ENCODE data around the gene ZKSCAN2.

Gene ZKSCAN2

GRCh38 chr16:25223964-25224363 is 33.7 kb downstream of the ZKSCAN2 start:
- no peak for DNase-seq

- no peak for DNase-seq
These were observed 34.7 kb downstream of the ZKSCAN2 start for GRCh38 chr16:25222959-25223358.

DNA sequence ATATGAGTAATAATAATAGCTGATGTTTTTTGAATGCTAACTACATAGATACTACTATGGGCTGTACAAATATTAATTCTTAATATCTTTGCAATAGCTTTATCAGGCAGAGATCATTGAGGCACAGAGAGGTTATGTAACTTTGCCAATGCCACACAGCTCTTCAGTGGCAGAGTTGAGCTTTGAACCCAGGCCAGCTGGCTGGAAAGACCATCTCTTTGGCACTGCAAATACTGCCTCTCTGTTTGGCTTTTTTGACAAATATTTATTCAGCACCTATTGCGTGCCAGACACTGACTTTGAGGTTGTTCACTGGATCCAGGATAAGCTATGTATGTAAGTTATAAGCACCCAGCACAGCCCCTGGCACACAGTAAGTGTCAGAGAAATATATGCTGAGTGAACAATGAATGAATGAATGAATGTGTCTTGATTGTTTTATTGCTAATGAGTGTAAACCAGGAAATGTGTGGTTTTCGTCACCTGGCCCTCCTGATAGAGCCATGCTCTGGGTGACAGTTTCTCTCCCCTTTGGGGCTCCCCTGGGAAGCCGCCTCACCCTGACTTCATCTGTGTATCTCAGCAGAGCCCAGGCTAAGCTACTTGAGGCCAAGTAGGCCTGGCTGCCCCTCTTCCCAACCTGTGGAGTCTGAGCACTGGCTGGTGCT is 38.4 kb downstream of the ZKSCAN2 start:
- no peak for DNase-seq

GRCh38 chr16:25217921-25218320 is 39.7 kb downstream of the ZKSCAN2 start:
- DNase-seq: no peak

GRCh38 chr16:25217112-25217511 is 40.5 kb downstream of the ZKSCAN2 start:
- DNase-seq: no peak

DNA sequence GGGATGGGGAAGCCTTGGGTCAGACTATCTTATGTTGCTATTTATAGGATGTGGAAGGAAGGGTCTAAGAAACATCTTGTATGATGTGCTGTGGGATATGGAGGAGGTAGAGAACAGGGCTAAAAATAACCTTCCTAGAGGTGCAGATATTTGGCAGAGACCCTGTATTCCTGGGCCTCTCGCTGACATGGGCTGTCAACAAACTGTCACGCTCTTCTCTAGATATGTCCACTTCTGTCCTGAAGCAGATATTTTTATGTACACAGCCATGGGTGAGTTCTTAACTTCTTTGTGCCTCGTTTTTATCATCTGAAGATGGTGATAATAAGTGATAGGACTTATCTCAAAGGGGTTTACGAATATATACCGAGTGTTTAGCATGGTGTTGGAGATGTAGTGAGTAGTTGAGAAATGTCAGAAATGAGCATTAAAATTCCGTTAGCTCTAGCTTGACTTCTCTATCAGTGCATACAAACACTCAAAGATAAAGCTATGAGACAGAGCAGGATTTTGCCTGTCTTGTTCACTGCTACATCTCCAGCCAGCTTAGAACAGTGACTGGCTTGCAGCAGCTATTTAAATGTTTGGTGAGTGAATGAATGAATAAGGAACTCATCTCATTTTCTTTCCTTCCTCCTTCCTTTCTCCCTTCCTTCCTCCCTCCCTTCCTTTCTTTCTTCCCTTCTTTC is 43.8 kb downstream of the ZKSCAN2 start:
- DNase-seq: no peak

- no peak for DNase-seq
These were observed 45.0 kb downstream of the ZKSCAN2 start for GRCh38 chr16:25212636-25213035.

DNA sequence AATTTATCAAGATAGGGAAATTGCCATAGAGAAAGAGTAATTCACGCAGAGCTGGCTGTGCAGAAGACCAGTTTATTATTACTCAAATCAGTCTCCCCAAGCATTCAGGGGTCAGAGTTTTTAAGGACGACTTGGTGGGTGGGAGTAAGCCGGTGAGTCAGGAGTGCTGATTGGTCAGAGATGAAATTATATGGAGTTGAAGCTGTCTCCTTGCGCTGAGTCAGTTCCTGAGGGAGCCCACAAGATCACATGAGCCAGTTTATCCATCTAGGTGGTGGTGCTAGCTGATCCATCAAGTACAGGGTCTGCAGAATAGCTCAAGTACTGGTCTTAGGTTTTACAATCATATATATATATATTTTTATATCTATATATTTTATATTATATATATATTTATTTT is 46.9 kb downstream of the ZKSCAN2 start:
- peak; percentile 30 for DNase-seq

DNA sequence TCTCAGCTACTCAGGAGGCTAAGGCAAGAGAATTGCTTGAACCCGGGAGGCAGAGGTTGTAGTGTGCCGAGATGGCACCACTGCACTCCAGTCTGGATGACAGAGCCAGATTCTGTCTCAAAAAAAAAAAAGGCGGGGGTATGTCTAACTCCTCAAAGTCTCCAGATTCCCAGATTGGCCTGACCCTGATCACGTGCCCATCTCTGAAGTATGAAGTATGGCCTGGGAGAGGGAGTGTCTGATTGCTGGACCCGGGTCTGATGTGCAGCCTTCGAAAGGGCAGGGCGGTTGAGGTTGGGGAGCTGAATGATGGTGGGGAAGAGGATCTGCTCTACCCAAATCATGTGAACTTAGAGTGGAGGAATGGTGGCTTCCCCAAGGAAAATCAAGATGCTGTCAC is 58.2 kb downstream of the ZKSCAN2 start:
- no peak for DNase-seq

DNA sequence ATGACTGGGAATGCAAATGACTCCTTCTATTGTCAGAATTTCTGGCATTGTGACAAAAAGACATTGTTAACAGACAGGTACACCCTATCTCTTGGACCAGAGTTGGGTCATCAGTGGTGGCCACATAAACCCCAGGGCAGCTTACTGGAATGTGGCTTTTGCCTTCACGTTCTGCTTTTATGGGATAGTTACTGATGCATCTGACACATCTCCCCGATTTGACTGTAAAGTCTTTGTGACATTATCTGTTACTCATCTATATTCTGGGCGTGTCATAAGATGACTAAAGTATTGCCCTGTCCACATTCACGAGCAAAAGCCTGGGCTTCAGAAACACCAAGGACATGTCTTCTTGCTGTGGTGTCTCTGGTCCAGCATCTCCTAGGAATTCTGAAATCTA is 59.6 kb downstream of the ZKSCAN2 start:
- DNase-seq: peak; percentile 6

DNA sequence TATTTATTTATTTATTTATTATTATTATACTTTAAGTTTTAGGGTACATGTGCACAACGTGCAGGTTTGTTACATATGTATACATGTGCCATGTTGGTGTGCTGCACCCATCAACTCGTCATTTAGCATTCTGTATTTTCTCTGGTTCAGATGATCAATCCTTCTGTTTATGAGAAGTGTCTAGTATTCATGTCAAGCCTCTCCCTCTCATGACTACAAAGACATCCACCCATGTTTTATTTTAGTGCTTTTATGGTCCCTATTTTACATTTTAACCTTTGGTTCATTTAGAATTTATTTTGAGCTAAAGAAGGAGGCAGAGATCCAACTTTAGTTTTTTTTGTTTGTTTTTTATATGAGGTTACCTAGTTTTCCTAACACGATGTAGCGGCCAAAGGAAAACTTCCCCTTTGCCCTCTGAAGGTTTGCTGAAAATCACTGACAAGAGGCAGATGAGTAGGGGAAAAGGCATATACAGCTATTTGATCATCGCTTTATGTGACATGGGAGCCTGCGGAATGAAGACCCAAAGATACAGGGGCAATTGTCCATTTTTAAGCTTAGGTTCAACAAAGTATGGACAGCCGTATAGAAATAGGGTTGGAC is 63.3 kb downstream of the ZKSCAN2 start:
- no peak for DNase-seq

- peak; percentile 4 for DNase-seq
These were observed 65.5 kb downstream of the ZKSCAN2 start for GRCh38 chr16:25192096-25192495.

DNA sequence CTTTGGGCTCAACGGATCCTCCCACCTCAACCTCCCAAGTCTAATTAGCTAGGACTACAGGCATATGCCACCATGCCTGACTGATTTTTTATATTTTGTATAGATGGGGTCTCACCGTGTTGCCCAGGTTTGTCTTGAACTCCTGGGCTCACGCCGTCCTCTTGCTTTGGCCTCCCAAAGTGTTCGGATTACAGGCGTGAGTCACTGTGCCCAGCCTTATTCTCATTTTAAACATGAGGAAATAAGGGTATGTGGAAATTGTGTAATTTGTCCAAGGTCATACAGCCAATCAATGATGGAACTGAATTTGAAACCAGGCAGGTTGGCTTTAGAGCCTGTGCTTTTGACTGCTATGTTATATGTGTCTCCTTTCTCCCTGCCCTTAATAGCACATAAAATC is 68.3 kb downstream of the ZKSCAN2 start:
- no peak for DNase-seq

GRCh38 chr16:25187491-25187795 is 70.2 kb downstream of the ZKSCAN2 start:
- no peak for DNase-seq

All from fibroblast of skin of back (primary cell).